A172 (cell line): ENCODE results near the gene CFAP299. TPM values are rescaled to one million over a fixed set of nuclear protein-coding genes. Genes with fewer than 3 reads are reported as not detected.
A peak's percentile ranks its signal among the peaks of the same experiment; 100 is the strongest.

ENCODE experiments used
- DNase-seq: peaks from one replicate; pipeline ENCODE4 v3.0.0-alpha.2; 2015; ENCODE audit warnings: low spot score
- total RNA-seq: library from RNA; depleted of rRNA; stranded (reverse); fragments of >200 nt; shearing (Covaris generic); gene quantifications from 2 replicates; pipeline ENCODE4 v1.2.3, GENCODE V29; 2014

The CFAP299 gene
- total RNA-seq, 1 experiment from 2014 or later = 0.28 TPM

- DNase-seq = no peak
Observed at GRCh38 chr4:80814266-80814665, 478.7 kb downstream of the CFAP299 start.

DNA sequence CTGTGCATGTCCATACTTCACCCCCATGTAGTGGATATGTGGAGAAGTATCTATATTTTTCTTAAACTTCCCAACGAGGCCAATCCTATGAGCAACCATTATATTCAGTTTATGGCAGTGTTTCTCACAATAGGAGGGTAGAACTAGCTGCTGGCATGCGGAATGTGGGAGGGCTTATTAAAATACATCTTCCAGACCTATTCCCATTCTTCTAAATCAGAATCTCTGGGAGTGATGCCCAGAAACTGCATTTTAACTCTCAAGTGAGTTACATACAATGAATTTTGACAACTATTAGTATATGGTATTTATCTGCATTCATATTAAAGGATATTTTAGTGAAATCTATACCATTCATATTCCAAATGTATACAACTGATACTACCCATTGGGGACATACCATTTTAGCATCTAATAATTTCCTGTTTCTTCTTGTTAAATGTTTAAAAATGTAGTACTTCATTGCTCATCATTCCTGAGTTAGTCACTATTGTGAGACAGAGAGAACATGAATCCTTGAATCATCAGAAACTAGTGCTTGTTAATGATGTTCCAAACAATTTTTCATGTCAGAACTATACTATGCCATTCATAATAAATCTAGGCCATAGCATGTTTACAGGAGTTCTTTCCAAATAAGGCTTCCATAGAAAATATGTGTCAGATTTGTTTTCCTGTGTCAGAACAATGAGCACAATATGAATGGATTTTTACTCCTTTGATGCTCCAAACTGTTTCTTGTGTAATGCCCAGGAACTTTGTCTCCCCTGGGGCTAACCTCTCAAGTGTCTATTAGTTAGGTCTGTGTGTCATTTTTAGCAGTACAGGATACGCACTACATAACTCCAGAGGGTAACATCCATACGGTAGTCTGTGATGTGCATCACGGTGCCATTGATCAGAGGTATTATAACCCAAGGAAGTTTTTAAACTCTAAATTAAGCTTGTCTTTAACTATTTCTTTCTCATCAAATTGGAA is 496.1 kb downstream of the CFAP299 start:
- peak; percentile 1 for DNase-seq

GRCh38 chr4:80839281-80839680 is 503.8 kb downstream of the CFAP299 start:
- DNase-seq = no peak

DNA sequence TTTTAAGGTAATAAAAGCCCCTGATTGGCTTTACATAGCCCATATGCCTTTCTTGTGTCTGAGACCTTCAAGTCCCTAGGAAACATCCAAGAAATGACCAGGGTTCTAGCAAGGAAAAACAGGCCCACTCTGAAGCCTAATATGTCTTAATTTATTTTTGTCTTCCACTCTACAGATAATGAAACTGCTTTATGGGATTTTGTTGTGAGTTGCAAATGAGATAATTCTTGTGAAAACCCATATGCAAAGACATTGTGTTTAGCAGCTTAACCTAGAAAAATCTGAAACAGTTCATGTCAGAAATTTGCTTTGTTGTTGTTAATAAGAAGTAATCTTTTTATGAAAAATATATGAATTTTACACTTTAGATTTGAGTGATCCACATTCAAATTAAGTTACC is 504.3 kb downstream of the CFAP299 start:
- no peak for DNase-seq

DNA sequence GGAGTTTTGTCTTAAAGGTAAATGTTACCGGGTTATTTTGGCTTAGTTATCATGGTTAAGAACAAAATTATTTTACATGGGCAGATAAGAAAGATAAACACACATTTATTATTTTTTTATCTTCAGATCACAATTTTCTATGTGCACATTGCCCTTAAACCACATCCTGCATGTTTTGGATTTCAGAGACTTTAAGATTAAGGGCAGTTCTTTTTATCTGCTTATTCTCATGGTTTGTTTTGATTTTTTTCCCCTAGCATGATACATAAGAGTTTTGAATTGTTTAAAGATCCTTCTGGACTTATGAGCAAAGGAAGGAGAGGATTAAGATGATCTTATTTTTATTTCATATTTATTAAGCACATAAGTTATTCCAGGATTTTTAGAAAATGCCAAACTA is 504.9 kb downstream of the CFAP299 start:
- DNase-seq = peak; percentile 4

GRCh38 chr4:80841587-80842281 is 506.2 kb downstream of the CFAP299 start:
- DNase-seq = no peak

- no peak for DNase-seq
Observed at GRCh38 chr4:80846210-80846609, 510.7 kb downstream of the CFAP299 start.

DNA sequence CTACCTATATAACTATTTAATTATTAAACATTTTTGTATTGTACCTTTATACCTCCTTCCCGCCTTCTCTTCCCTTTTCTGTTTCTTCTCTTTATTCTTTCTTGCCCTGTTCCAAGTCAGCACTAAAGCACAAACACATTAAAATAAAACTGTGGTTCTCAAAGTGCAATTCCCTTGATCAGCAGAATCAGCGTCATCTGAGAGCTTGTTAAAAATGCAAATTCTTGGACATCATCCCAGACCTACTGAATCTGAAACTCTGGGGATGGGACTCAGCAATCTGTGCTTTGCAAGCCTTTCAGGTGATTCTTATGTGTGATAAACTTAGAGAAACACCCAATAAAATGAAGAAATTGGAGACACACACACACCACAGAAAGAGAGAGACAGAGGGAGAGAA is 516.5 kb downstream of the CFAP299 start:
- no peak for DNase-seq

DNA sequence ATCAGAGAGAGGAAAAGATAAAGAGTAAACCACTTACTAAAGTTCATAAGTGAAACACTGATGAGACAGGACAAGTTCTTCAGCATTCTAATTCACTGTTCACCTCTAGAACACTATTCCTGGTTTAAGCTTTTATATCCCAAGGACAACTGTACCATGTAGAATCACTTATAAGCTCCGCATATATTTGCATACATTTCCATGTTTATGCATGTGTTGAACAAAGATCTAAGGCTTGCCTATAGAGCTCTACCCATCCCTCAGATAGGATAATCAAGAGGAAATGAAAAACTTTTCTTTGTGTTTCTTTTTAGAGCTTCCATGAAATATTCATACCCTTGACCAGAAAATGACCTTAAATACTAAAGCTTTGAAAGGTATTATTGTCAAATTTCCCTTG is 538.0 kb downstream of the CFAP299 start:
- DNase-seq = no peak

- DNase-seq = no peak
Observed at GRCh38 chr4:80874979-80875378, 539.4 kb downstream of the CFAP299 start.

DNA sequence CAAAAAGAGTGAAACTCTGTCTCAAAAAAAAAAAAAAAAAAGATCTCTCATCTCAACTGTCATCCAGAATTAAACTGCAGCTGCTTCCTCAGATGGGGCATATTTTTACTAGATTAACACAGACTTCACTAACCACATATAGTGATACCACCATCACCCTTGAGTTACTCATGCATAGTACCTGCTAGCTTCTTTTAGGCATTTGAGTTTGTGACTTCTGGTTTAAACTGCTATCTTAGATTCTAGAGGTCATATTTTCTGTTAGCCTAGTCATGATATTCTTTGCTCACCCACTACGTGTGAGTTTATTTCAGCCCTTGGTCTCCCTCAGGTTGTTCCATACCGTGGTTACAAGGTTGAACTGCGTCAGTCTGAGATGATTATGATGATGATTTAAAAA is 540.1 kb downstream of the CFAP299 start:
- no peak for DNase-seq

GRCh38 chr4:80876810-80877209 is 541.3 kb downstream of the CFAP299 start:
- DNase-seq = no peak

DNA sequence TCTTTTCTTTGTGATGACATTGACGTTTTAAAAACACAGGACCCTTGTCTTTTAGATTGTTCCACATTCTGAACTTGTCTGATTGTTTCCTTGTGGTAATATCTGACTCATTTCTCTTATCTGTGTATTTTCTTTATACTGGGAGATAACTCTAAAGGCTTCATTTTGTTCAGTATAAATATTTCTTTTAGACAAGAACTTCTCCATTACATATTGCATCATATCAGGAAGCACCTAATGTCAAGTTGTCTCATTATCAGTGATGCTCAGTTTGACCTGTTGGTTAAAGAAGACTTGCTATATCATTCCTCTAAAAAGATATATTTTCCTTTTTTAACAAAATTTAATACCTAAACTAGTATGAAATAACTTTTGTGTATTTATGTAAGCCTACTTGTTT is 542.7 kb downstream of the CFAP299 start:
- DNase-seq = no peak

GRCh38 chr4:80897537-80898303 is 562.2 kb downstream of the CFAP299 start:
- DNase-seq = no peak

DNA sequence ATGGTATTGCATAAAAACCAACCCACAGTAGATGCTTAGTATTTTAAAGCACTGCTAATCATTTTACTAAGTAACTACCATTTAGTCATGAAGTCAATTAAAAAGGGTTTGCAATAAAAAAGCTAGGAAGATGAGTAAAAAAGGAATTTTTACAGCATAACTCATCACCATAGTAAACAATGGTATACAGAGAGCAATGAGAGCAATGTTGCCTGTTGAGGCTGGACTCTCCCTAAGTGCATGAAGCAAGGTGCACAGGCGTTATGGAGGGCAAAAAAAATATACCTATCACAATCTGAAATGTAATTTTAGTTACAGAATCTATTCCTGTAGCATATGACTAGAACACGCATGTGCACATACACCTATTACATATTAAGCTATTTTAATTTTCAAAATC is 565.4 kb downstream of the CFAP299 start:
- DNase-seq = no peak

- DNase-seq = no peak
Observed at GRCh38 chr4:80903020-80903419, 567.5 kb downstream of the CFAP299 start.

DNA sequence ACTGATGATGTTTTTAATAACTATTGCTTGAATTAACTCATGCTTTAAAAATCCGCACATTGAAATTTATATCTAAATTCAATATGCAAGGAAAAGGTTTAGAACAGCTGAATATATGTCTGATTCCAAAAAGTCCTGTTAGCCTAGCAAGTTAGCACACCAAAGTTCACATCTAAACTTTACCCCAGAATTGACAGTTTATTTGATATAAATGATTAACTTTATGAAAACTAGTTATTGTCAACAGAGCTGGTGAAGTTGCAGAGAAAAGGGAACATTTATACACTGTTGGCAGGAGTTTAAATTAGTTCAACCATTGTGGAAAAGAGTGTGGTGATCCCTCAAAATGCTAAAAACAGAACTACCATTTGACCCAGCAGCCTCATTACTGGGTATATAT is 574.4 kb downstream of the CFAP299 start:
- no peak for DNase-seq

DNA sequence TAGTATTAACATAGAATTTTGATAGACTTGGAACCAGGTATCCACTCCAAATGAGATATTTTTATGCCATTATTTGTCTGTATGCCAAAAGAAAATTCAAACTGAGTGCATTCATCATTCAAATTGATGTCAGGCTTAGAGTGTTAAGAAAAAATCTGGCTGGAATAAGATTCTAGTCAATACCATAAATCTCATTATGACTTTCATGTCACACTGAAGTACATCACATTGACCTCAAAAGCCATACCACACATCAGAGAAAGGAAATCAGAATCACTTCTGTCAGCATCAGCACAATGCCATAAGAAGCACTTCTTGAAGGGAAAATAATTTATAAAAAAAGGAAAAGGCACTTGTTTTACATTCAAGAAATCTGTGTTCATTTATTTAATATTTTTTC is 575.9 kb downstream of the CFAP299 start:
- no peak for DNase-seq

DNA sequence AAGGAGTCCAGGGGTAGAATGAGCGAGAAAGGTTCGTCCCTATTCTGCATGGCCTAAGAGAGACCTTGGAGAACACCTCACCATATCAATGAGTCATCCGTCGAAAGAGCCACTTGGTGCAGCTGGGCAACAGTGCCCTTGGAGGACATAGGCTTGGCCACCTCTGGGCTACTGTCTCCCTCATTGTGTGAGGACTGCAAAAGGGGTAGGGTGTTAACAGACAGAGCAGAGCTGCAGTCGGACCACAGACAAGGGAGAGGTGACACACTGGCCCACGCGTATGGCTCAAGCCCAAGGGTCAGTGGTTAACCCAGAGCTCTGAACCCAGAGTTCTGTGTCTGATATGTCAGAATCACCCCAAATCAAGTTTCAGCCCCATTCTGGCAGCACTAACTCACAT is 576.8 kb downstream of the CFAP299 start:
- DNase-seq = no peak

DNA sequence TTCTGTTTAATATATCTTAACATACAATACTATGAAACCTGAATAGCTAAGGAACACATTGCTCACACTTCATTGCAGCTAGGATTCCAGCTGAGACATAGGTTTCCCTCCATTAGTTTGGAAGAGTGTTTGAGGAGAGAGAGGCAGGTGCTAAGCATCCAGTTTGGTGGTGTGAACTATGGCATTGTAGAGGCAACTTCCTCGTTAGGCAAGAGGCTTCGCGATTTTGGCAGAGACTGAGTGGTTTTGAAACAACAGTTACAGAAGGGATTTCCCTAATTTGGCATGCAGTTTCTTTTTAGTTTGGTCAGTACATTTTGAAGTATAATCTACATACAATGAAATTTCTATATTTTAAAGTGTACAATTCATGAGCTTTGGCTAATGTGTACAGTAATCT is 577.9 kb downstream of the CFAP299 start:
- no peak for DNase-seq

- DNase-seq = no peak
Observed at GRCh38 chr4:80916770-80917169, 581.2 kb downstream of the CFAP299 start.

GRCh38 chr4:80918004-80918403 is 582.5 kb downstream of the CFAP299 start:
- DNase-seq = no peak
